Skin of body (tissue), 2 donors: ENCODE results near the gene NR2F1-AS1. TPM values are rescaled to one million over a fixed set of nuclear protein-coding genes. Genes with fewer than 3 reads are reported as not detected.
"Not testable (repeated sequence)": the region's sequence is repeated elsewhere in the genome, so short reads cannot be mapped to it uniquely, and the experiment has no call there.

ENCODE experiments used
- DNase-seq: peaks from one replicate; lab custom pipeline; 2025; lab: John Stamatoyannopoulos, UW
- total RNA-seq: library from RNA; depleted of rRNA; stranded (reverse); fragments of >200 nt; gene quantifications from one replicate; pipeline ENCODE4 v1.2.3, GENCODE V29; 2014

Gene NR2F1-AS1
- total RNA-seq, 1 donor from 2014 or later, result 5.4 TPM

DNA sequence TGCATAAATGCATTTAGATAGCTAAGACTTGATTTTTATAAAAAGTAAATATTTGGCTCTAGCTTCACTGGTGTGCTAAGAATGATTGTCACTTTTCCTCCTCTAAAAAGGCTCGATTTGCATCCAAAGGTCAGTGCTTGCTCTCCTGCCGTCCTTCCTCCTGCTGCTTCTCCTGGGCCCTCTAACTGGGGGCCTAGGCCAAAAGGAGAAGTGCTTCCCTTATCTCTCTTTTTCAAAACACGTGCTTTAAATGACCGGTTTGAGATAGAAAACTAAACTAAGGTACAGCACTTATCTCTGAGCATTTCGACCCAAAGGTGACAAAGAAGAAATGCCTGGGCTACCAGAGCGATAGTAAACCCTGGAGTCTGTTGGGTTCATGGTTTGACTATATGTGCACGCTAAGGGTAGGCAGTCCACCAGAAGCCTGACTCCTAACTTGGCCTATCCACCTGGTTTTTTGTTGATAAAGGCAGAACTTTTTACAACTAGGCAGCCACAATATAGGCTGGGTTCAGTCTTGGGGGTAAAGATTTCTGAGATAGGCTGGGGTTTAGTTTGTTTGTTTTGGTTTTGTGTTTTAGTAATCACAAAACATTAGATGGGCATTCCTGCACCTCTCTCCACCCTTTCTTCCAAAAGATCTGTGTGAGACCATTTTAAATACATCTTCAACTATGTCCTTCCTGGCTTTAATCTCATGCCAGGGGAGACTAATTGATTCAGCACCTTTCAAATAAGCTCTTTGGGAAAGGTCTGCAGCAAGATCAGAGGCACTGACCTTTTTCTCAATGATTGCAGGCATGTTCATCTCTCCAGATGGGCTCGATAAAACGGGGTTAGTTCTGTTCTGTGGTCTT is 3.8 kb downstream of the NR2F1-AS1 start:
- no peak for DNase-seq

DNA sequence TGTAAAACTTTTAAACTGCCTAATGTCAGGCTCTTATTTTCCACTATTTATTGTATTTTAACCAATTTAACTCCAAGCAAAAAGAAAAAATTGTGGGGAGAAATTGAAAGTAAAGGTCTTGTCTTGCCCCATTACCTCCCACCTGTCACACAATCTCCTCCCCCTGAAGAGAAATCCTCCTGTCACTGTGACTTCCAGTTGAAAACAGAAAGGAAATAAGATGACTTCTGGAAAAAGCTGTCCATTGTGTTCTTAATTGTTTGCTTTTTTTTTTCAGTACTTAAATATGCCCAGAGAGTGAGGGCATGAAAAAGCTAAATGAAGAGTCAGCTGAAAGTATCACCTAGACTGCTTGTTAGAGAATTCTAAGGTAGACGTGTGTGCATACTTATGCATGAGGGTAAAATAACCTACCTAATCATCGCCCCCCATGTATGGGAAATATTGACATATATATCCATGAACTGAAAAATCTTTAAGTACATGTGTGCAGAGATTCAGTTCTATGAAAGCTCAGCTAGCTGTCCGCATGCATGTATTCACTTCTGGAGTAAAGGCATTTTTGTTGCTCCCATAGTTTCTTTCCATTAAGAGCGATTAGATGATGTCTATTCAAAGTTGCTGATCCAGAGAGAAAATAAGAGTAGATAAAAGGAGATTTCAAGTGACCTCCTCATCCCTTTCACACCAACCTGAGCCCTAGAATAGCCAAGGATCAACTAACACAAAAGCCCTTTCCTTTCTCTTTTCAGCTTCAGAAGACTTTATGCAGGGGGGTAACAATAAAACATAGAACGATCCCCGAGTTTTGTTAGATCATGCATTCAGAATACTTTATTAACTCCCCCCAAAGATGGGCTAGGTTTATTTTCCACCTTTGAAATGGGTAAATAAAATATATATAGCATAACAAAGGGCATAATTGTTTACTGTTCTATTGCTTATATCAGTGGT is 5.3 kb downstream of the NR2F1-AS1 start:
- DNase-seq, result no peak

DNA sequence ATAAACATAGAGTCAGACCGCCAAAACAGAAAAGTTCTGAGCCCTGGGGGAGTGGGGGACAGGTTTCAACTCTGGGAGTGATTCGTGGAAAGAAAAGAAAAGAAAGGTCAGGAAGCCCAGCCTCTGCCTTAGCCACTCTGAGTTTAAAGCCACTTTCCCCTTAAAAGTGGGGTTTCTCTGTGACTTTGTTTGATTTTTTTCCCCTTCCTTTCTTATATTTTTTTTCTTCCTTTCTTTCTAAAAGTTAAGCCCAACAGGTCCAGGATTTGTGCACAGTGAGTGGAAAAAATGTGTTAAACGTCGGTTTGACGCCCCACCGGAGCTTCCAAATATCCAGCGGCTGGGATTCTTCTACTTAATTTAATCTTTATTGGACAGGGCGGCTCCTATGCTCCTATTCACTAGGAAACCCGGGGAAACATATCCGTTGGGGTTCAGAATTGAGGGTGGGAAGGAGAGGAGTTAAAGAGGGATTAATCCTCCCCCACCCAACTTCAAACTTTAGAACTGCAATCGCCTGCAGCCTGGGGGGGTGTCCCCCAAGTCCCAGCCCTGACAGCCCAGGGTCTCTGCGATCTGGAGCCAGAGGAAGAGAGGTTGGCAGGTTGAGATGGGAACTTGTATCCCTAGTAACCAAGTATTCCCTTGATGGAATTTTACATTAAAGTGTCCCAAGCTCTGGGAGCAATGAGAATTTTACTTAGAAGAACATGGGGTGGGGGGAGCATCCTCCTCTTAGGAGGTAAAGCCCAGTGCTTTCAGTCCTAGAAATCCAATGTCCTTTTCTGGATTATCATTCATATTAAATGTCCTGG is 6.3 kb downstream of the NR2F1-AS1 start:
- DNase-seq, result no peak

DNA sequence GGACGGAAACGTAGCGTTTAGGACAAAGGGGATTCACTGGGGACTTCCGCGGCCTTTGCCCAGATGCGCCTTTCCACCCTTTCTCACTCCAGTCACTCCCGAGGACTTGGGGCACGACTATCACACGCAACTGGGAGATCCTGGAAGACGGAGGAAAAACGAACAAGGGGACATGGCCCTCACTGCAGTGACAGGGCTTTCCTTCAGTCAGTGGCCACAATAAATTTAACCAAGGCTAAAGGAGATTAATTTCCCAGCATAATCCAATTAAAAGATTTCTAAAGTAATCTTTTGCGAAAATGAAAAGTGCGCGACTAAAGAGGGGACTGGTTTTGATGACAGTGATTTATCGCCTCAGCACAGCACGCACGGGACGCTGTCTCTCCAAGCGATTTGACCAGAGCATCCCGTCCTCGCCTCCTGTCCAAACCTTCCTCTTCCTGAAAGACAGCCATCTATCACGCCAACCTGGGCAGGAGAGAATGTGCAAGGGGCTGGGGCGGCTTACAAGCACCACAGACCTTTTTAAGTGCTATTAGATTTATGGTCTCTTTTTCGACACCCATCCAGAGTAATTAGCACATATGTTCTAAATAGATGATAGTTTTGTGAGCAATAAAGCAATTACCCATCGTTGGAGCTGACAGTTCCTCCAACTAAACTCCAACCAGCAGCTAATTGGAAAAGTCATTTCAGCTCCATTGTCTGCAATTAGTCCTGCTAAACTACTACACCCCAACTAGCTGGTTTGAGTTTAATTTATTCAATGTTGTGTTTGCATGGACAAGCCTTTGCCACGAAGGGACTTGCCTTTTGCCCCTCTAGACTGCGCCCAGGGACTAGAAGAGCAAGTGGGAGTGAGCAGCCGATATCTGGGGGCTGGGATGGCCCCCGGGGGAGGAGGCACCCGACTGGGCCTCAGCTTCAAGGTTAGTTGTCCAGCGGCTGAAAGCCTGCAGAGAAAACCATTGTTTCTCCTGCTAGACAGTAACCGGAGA is 7.4 kb downstream of the NR2F1-AS1 start:
- no peak for DNase-seq

DNA sequence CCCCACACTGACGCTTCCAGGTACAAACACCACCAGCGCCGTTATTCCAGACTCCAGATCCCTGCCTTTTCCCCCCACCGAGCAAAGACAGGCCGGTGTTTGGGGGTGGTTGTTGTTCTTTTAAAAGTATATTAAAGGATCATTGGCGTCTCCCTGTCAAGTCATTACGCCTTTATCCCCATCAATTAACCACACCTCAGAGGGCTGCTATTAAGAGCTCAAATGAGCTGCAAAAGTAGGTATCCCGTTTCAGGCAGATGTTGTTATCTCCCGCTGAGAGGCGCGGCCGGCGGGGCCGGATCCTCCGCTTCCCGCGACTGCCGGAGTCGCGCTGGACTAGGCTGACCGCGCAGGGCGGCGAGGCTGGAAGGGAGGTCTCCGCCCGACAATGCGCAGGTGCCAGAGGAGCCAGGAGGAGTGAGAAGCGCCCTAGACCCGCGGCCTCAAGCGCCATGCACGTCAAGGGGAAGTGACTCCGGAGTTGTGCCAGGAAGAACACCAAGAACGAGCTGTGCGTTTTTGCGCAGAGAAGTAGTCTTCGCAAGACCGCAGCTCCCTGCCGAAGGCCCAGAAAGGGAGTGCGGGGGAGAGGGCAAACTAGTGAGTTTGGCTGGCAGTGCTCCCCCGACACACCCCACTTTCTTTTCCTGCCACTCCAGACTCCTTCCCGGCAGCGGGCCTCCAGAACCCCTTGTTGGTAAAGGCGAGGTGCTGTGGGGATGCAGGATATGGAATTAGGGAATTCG is 8.2 kb downstream of the NR2F1-AS1 start:
- no peak for DNase-seq

DNA sequence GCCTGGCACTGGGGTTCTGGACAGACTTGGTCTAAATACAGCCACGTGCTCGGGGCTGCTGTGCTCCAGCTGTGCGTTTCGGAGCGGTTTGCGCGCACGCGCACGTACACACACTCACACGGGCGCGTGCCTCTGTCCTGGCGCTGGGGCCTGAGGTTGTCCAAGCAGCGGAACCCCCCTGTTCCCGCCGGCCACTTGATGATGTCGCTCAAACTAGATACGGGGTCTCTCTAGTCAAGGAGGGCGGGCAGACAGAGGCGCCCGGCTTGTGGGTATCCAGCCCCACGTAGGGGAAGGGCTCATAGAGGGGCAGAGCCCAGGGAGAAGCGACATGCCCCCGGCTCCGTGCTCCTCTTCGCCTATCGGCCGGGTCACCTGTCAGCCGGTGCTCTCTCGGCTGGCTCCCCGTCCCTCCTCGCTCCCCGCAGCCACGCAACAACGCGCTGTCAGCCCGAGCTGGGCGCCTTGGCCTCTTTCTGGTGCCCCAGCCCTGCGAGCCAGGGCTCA is 8.9 kb downstream of the NR2F1-AS1 start:
- DNase-seq, result no peak

DNA sequence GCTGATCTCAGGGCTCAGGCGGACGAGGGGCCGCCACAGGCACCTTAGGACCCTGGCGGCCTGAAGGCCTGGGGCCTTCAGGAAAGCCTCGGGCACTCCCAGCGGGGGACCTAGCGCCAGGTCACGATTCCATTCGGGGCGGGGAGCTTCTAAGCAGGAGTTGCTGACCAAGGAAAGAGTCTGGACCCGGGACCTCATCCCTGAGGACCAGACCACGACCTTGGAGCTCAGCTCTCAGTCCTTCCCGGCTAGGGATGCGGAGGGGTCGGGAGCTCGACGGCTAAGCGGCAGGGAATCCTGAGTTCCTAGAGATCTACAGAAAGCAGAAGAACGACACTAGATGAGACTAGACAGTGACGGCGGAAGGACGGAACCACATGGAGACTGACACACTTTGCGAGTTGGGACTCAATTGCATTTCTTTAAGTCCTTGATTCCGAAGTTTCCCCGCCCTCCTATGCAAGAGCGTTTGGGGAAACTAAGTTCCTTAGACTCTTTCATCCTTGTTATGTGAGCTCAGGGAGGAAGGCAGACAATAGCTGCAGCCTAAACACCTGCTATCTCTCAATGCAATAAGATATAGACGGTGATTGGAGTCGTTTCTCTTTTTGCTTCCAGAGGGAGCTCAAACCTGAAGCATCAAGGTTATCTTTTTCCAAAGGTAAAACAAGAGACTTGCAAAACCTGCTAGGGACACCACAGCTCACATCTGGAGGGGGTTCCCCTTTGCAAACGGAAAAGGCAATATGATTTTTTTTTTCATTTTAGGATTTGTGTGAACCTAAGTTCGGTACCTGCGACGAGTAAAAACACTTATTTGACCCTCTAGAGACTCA is 9.7 kb downstream of the NR2F1-AS1 start:
- DNase-seq, result no peak

DNA sequence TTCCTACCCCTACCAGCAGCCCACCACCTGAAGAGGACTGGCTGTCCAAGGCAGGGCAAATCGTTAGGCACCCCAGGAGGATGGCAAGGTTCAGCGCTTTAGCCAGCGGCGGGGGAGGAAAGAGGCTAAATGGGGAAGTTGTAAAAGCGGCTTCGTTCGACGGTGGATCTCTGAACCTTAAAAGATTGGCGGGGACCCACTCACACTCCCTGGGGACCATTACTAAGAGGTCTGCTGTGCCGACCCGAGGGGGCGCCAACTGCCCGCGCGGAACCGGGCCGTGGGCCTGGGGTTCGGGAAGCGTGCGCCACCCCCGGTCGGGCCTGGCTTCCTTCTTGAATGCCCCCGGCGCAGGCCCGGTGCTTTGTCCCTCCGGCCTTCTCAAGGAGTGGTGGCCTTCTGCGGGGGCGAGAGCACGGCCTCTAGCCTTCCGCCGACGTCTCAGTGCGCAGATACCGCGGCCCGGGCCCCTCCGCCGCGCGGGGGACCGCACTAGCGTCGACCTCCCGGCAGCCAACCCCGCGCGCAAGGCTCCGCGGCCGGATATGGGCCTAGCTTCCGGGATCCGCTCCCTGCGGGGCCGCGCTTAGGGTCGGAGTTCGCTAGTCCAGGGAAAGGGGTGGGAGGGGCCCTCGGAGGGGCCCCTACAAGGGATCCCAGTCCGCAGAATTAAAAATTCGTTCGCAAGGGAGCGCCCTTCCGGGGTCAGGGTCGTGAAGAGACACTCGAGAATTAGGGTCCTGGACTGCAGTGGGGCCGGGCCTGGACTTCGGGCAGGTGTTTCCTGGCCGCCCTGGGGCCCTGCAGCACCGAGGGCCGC is 10.5 kb downstream of the NR2F1-AS1 start:
- no peak for DNase-seq

DNA sequence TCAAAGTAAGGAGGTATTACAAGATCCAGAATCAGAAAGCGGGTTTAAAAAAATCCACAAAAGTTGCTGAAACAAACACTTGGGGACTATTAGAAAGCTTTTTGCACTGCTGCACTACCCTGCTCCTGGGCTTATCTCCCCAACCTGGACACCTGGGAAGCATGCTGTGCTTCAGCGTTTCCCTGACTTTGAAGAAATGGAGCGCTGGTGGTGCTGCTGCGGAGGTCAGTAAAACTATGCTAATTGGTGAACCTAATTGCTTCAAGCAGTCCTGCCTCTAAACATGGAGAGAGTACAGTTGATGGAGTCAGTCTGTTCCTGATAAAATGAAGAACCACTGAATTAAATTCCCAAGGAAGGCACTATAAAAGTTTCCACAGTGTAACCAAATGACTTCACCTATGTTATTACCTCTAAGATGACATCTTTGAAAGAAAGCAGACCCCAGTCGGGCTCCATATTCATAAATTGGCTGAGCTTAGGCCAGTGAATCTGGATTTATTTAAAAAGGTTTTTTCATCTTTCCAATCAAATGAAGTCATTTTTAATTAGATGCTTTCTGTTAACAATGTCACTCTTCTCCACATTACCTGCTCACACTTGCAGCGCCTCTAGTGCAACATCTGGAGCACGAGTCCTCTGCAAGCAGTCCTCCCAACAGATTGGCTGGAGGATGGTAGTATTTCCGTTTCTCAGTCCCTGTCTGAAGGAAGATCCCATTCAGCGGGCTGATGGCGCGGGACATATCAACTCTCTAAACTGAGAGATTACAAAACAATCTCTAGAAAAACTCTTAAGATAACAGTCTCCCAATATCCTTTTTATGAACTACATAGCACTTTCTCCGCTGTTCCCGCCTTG is 11.5 kb downstream of the NR2F1-AS1 start:
- no peak for DNase-seq

DNA sequence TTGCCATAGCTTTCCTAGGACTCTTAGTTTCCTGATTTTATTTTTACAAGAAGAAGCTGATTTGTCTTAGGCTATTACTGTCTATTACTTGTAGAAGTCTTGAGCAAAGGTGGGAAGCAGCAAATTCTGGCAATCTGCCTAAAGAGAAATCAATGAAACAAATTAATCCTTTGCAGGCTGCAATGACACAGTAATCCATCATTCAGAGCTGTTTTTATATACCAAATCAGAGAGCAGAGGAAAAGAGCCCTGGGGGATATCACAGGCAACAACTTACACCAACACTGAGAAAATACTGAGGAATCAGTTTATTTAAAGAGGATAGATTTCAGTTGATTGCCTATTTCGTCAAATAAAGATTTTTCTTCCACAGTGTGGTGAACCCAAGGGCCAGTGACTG is 13.6 kb downstream of the NR2F1-AS1 start:
- no peak for DNase-seq

DNA sequence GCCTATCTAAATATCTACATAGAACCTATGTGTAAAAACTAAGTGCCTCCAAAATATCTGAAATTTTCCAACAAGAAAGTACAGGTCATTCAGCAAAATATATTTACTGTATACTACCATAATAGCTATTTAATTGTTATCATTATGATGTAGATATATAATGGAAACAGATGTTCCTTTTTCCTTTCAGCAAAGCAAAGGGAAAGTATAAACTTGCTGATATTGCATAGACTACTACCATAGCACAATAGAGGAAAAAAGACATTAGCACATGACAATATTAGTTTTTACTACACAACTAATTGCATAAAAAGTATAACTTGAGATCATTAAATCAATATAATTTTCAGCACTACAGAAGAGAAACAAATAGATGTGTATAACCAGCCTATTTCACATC is 14.9 kb downstream of the NR2F1-AS1 start:
- DNase-seq, result no peak

DNA sequence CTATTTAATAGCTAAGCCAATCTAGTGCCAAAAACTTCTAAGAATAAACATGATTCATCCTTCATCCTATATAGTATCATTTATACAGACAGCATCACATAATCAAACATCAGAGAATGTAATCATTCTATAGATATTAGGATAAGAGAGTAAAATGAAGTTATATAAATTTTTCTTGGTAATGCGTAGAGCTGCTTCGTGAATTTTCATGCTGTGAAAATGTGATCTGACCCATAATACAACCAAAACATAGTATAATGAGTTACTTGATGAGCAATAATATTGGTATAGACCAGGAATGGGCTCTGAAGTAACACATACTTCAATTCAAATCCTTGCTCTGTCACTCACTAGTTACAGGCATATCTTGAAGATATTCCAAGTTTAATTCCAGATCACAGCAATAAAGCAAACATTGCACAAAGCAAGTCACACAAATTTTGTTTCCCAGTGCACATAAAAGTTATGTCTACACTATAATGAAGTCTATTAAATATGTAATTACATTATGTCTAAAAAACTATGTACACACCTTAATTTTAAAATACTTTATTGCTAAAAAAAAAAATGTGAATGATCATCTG is 23.9 kb downstream of the NR2F1-AS1 start:
- no peak for DNase-seq

DNA sequence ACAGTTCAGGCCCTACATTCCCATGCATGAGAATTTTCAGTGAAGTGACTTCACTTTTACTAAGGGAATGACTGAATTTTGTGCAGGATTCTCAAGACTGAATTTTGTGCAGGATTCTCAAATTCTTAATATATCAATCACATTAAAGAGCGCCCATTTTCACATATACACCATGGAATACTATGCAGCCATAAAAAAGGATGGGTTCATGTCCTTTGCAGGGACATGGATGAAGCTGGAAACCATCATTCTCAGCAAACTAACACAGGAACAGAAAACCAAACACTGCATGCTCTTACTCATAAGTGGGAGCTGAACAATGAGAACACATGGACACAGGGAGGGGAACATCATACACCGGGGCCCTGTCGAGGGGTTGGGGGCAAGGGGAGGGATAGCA is 31.4 kb downstream of the NR2F1-AS1 start:
- not testable (repeated sequence) for DNase-seq

DNA sequence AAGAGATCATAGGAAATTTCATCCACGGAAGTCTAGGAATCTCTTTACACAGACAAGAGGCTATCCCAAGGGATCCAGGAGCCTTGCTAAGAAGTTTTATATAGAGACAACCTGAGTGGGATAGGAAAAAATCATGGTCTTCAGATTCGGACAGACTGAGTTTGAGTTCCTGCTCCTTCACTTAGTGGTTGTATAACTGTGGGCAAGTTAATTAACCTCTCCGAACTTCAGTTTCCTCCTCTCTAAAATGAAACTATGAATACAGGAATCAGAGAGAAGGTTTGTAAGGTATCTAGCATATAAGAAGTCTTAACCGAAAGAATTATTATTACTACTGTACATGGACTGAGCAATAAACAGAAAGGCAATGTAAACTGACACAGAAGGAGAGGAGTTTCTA is 35.1 kb downstream of the NR2F1-AS1 start:
- no peak for DNase-seq

DNA sequence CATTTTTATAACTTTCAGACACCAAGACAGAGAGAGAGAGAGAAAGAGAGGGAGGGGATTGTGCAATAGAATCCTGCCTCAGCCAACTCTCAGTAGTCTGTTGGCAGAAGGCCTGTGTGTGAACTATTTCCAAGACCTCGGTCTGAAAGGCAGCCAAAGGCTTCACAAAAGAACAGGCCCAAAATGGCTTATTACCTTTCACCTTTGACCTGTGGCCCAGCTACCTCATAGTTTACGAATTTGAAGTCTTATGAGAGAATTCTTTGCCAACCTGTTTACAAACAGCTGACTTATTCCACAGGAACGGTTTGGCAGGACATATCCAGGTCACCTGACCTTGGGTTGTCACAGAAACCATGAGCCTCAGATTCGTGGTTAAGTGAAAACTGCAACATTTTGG is 48.6 kb downstream of the NR2F1-AS1 start:
- DNase-seq, result peak; percentile 50

DNA sequence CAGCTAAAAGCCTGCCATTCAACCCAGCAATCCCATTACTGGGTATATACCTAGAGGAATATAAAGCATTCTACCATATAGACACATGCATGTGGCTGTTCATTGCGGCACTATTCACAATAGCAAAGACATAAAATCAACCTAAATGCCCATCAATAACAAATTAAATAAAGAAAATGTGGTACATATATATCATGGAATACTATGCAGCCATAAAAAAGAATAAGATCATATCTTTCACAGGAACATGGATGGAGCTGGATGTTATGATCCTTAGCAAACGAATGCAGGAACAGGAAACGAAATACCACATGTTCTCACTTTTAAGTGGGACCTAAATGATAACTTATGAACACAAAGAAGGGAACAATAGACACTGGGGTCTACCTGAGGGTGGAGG is 59.2 kb downstream of the NR2F1-AS1 start:
- DNase-seq, result not testable (repeated sequence)
